ENCODE results near the gene OLIG1. TPM values are rescaled to one million over a fixed set of nuclear protein-coding genes. Genes with fewer than 3 reads are reported as not detected.

The OLIG1 gene
- polyA plus RNA-seq, 4 donors = 0.20 to 1.8 TPM; not detected in 2

GRCh38 chr21:33058957-33059356 lies 11.0 kb upstream of the OLIG1 start:
- no peak for DNase-seq (ENCODE audit: low read depth in 4 of 4, low spot score in 2 of 4)

GRCh38 chr21:33059380-33059841 lies 10.5 kb upstream of the OLIG1 start:
- no peak for DNase-seq (ENCODE audit: low read depth in 4 of 4, low spot score in 2 of 4)

- no peak for DNase-seq (ENCODE audit: low read depth in 4 of 4, low spot score in 2 of 4)
Observed at GRCh38 chr21:33061233-33061632, 8.7 kb upstream of the OLIG1 start.

- DNase-seq (ENCODE audit: low read depth in 4 of 4, low spot score in 2 of 4) = no peak
Observed at GRCh38 chr21:33063375-33063883, 6.5 kb upstream of the OLIG1 start.

GRCh38 chr21:33063907-33064622 lies 5.9 kb upstream of the OLIG1 start:
- no peak for DNase-seq (ENCODE audit: low read depth in 4 of 4, low spot score in 2 of 4)

GRCh38 chr21:33064623-33065390 lies 5.1 kb upstream of the OLIG1 start:
- DNase-seq (ENCODE audit: low read depth in 4 of 4, low spot score in 2 of 4) = no peak

- DNase-seq (ENCODE audit: low read depth in 4 of 4, low spot score in 2 of 4) = no peak
Observed at GRCh38 chr21:33067043-33067442, 2.9 kb upstream of the OLIG1 start.

GRCh38 chr21:33067457-33067856 lies 2.5 kb upstream of the OLIG1 start:
- no peak for DNase-seq (ENCODE audit: low read depth in 4 of 4, low spot score in 2 of 4)

GRCh38 chr21:33069243-33069642 lies 698 bp upstream of the OLIG1 start:
- no peak for DNase-seq (ENCODE audit: low read depth in 4 of 4, low spot score in 2 of 4)

- DNase-seq (ENCODE audit: low read depth in 4 of 4, low spot score in 2 of 4) = no peak
Observed at GRCh38 chr21:33069645-33069993, 322 bp upstream of the OLIG1 start.

- DNase-seq (ENCODE audit: low read depth in 4 of 4, low spot score in 2 of 4) = no peak
Observed at GRCh38 chr21:33070744-33070997, 730 bp downstream of the OLIG1 start.

GRCh38 chr21:33070998-33071769 lies 1.2 kb downstream of the OLIG1 start:
- DNase-seq (ENCODE audit: low read depth in 4 of 4, low spot score in 2 of 4) = no peak

GRCh38 chr21:33071770-33072306 lies 1.9 kb downstream of the OLIG1 start:
- peak in 1 of 4 donors; percentile 23 for DNase-seq (ENCODE audit: low read depth in 4 of 4, low spot score in 2 of 4)

GRCh38 chr21:33073636-33074035 lies 3.7 kb downstream of the OLIG1 start:
- DNase-seq (ENCODE audit: low read depth in 4 of 4, low spot score in 2 of 4) = no peak

GRCh38 chr21:33075128-33075527 lies 5.2 kb downstream of the OLIG1 start:
- no peak for DNase-seq (ENCODE audit: low read depth in 4 of 4, low spot score in 2 of 4)

- DNase-seq (ENCODE audit: low read depth in 4 of 4, low spot score in 2 of 4) = no peak
Observed at GRCh38 chr21:33075596-33076195, 5.8 kb downstream of the OLIG1 start.

- DNase-seq (ENCODE audit: low read depth in 4 of 4, low spot score in 2 of 4) = no peak
Observed at GRCh38 chr21:33076600-33077329, 6.8 kb downstream of the OLIG1 start.

GRCh38 chr21:33078907-33079582 lies 9.1 kb downstream of the OLIG1 start:
- DNase-seq (ENCODE audit: low read depth in 4 of 4, low spot score in 2 of 4) = no peak

GRCh38 chr21:33080376-33080775 lies 10.4 kb downstream of the OLIG1 start:
- no peak for DNase-seq (ENCODE audit: low read depth in 4 of 4, low spot score in 2 of 4)

Measured in left renal cortex interstitium (tissue), 4 donors.